ENCODE measurements around the gene SLC9A5.

Gene SLC9A5

GRCh38 chr16:67311607-67312488, 63.1 kb downstream of the SLC9A5 start:
- DNase-seq (ENCODE audit: low spot score) = peak; percentile 36

GRCh38 chr16:67312719-67313118, 63.9 kb downstream of the SLC9A5 start:
- DNase-seq (ENCODE audit: low spot score) = no peak

- DNase-seq (ENCODE audit: low spot score) = no peak
Measured at GRCh38 chr16:67317853-67318252, 69.1 kb downstream of the SLC9A5 start.
